Esophagus squamous epithelium (tissue), 4 donors: ENCODE data around the gene ZBTB43.

Source experiments
- CTCF ChIP-seq, 6 experiments: fragments of 450-650 bp in 4 of 6; fragments of 200-600 bp in 2 of 6; sonication (generic) in 2 of 6; IDR thresholded peaks; one replicate each; pipeline ENCODE4 v1.5.1; 2016 to 2019; ENCODE audit warnings: antibody characterized with exemption in 6 of 6, mild to moderate bottlenecking in 4 of 6, moderate library complexity in 4 of 6
- POLR2A ChIP-seq, 4 donors: fragments of 450-650 bp; IDR thresholded peaks; one replicate each; pipeline ENCODE4 v1.6.1; 2017; ENCODE audit warnings: antibody characterized with exemption in 4 of 4, mild to moderate bottlenecking in 4 of 4, moderate library complexity in 3 of 4

GRCh38 chr9:126791406-126792230 is 13.2 kb upstream of the ZBTB43 start:
- no peak for TF ChIP-seq CTCF (IDR thresholded peaks at IDR 0.05)
- no peak for TF ChIP-seq POLR2A (IDR thresholded peaks at IDR 0.05)
